Measurements from ENCODE around the gene WNT3A.

The WNT3A gene

GRCh38 chr1:228062812-228063211 is 56.0 kb downstream of the WNT3A start:
- H3K27me3 ChIP-seq (ENCODE audit: insufficient read depth, poor library complexity, severe bottlenecking): peaks cover 32% of the 10 kb centered on the region
- TF ChIP-seq POLR2AphosphoS5 (IDR thresholded peaks at IDR 0.05; ENCODE audit: low read depth): no peak
- no peak for TF ChIP-seq SPI1 (IDR thresholded peaks at IDR 0.05; ENCODE audit: borderline replicate concordance, low read depth)
- TF ChIP-seq REST (IDR thresholded peaks at IDR 0.05; ENCODE audit: insufficient replicate concordance, low read depth): no peak
- TF ChIP-seq GABPA (IDR thresholded peaks at IDR 0.05; ENCODE audit: low read depth): no peak
- no peak for TF ChIP-seq CTCF (IDR thresholded peaks at IDR 0.05; ENCODE audit: insufficient read depth, low read length)
- no peak for DNase-seq (ENCODE audit: low read depth in 1 of 2, low spot score in 1 of 2)
- no peak overlapping the region for H3K4me3 ChIP-seq (replicated peaks; ENCODE audit: insufficient read depth, low read length)
- H3K27ac ChIP-seq (replicated peaks): no peak overlapping the region

- H3K27me3 ChIP-seq (ENCODE audit: insufficient read depth, poor library complexity, severe bottlenecking): peaks cover 29% of the 10 kb centered on the region
- TF ChIP-seq GABPA (IDR thresholded peaks at IDR 0.05; ENCODE audit: low read depth) (no peak), CTCF (IDR thresholded peaks at IDR 0.05; ENCODE audit: insufficient read depth, low read length) (no peak), SPI1 (IDR thresholded peaks at IDR 0.05; ENCODE audit: borderline replicate concordance, low read depth) (no peak), POLR2AphosphoS5 (IDR thresholded peaks at IDR 0.05; ENCODE audit: low read depth) (no peak), REST (IDR thresholded peaks at IDR 0.05; ENCODE audit: insufficient replicate concordance, low read depth) (no peak)
- no peak for DNase-seq (ENCODE audit: low read depth in 1 of 2, low spot score in 1 of 2)
- no peak overlapping the region for H3K4me3 ChIP-seq (replicated peaks; ENCODE audit: insufficient read depth, low read length)
- H3K27ac ChIP-seq (replicated peaks): no peak overlapping the region
Observed at GRCh38 chr1:228063251-228064191, 56.7 kb downstream of the WNT3A start.

GRCh38 chr1:228064296-228064695 is 57.5 kb downstream of the WNT3A start:
- Histone ChIP-seq H3K4me3 (replicated peaks; ENCODE audit: insufficient read depth, low read length) (no peak overlapping the region), H3K27me3 (ENCODE audit: insufficient read depth, poor library complexity, severe bottlenecking) (peaks cover 23% of the 10 kb centered on the region), H3K27ac (replicated peaks) (no peak overlapping the region)
- no peak for TF ChIP-seq CTCF (IDR thresholded peaks at IDR 0.05; ENCODE audit: insufficient read depth, low read length)
- TF ChIP-seq SPI1 (IDR thresholded peaks at IDR 0.05; ENCODE audit: borderline replicate concordance, low read depth): no peak
- TF ChIP-seq REST (IDR thresholded peaks at IDR 0.05; ENCODE audit: insufficient replicate concordance, low read depth): no peak
- TF ChIP-seq POLR2AphosphoS5 (IDR thresholded peaks at IDR 0.05; ENCODE audit: low read depth): no peak
- TF ChIP-seq GABPA (IDR thresholded peaks at IDR 0.05; ENCODE audit: low read depth): no peak
- DNase-seq (ENCODE audit: low read depth in 1 of 2, low spot score in 1 of 2): no peak

Data from HL-60 (cell line).